HEK293 (cell line): ENCODE data around the gene TLE2.

Source experiments
- CTCF ChIA-PET: fragments of 350-600 bp; formaldehyde crosslinking; extraction: SDS; loops from one replicate; lab custom pipeline; 2021; ENCODE audit warnings: antibody characterized with exemption; lab: Yijun Ruan, JAX
- POLR2A ChIA-PET: fragments of 300-600 bp; formaldehyde crosslinking; extraction: SDS; loops from one replicate; lab custom pipeline; 2020; ENCODE audit warnings: antibody characterized with exemption, inconsistent platforms; lab: Yijun Ruan, JAX
- H3K27ac ChIP-seq: fragments of 200-500 bp; sonication (Bioruptor generic); 2 replicates; pipeline ENCODE4 v1.5.1; 2014; ENCODE audit warnings: low read depth, low read length, control low read depth, inconsistent platforms; ENCODE audit errors: extremely low read depth
- H3K36me3 ChIP-seq, 2 experiments: fragments of 200-500 bp in 1 of 2; sonication (Bioruptor generic) in 1 of 2; 1 replicate in 1 of 2; 2 replicates in 1 of 2; pipeline ENCODE4 v1.5.1; 2014 to 2017; ENCODE audit warnings: inconsistent platforms in 2 of 2, low read length in 2 of 2; ENCODE audit not compliant: control insufficient read depth in 2 of 2, insufficient read depth in 1 of 2
- H3K4me1 ChIP-seq: fragments of 200-500 bp; sonication (Bioruptor generic); 2 replicates; pipeline ENCODE4 v1.5.1; 2014; ENCODE audit warnings: mild to moderate bottlenecking, low read length, inconsistent platforms; ENCODE audit not compliant: control insufficient read depth, insufficient read depth
- H3K4me3 ChIP-seq: 2 replicates; pipeline ENCODE4 v1.5.1; 2011; ENCODE audit warnings: low read depth, mild to moderate bottlenecking, control low read depth, low read length, moderate library complexity
- H3K9me3 ChIP-seq: fragments of 200-500 bp; sonication (Bioruptor generic); 2 replicates; pipeline ENCODE4 v1.5.1; 2014; ENCODE audit warnings: low read depth, low read length, inconsistent platforms; ENCODE audit not compliant: control insufficient read depth, insufficient read depth
- GLI4 ChIP-seq: fragments of 450-650 bp; formaldehyde crosslinking; IDR thresholded peaks from 2 replicates; pipeline ENCODE4 v1.5.1; 2016; ENCODE audit warnings: missing biosample characterization, missing genetic modification characterization
- GLIS1 ChIP-seq: fragments of 450-650 bp; formaldehyde crosslinking; IDR thresholded peaks from 2 replicates; pipeline ENCODE4 v1.5.1; 2016; ENCODE audit warnings: missing biosample characterization, missing genetic modification characterization
- KLF1 ChIP-seq: fragments of 450-650 bp; formaldehyde crosslinking; IDR thresholded peaks from 2 replicates; pipeline ENCODE4 v1.5.1; 2016; ENCODE audit warnings: missing biosample characterization, missing genetic modification characterization
- MEIS1 ChIP-seq: sonication (generic); formaldehyde crosslinking; IDR thresholded peaks from 2 replicates; pipeline ENCODE4 v1.8.1; 2022; ENCODE audit warnings: missing genetic modification reagents, mild to moderate bottlenecking, borderline replicate concordance
- SCRT1 ChIP-seq: fragments of 450-650 bp; formaldehyde crosslinking; IDR thresholded peaks from 2 replicates; pipeline ENCODE4 v1.5.1; 2016; ENCODE audit warnings: missing biosample characterization, missing genetic modification characterization, borderline replicate concordance
- SP2 ChIP-seq: fragments of 450-650 bp; formaldehyde crosslinking; IDR thresholded peaks from 2 replicates; pipeline ENCODE4 v1.5.1; 2016; ENCODE audit warnings: missing biosample characterization, missing genetic modification characterization
- ZNF16 ChIP-seq: fragments of 450-650 bp; formaldehyde crosslinking; IDR thresholded peaks from 2 replicates; pipeline ENCODE4 v1.5.1; 2016; ENCODE audit warnings: low read depth, missing biosample characterization, missing genetic modification characterization
- ZNF169 ChIP-seq: fragments of 450-650 bp; formaldehyde crosslinking; IDR thresholded peaks from 2 replicates; pipeline ENCODE4 v1.5.1; 2016; ENCODE audit warnings: missing biosample characterization, missing genetic modification characterization
- ZNF2 ChIP-seq: fragments of 450-650 bp; formaldehyde crosslinking; IDR thresholded peaks from 2 replicates; pipeline ENCODE4 v1.5.1; 2016; ENCODE audit warnings: missing biosample characterization, missing genetic modification characterization
- ZNF24 ChIP-seq: fragments of 450-650 bp; formaldehyde crosslinking; IDR thresholded peaks from 2 replicates; pipeline ENCODE4 v1.5.1; 2016; ENCODE audit warnings: missing biosample characterization, missing genetic modification characterization
- ZNF292 ChIP-seq: fragments of 450-650 bp; formaldehyde crosslinking; IDR thresholded peaks from 2 replicates; pipeline ENCODE4 v1.5.1; 2016; ENCODE audit warnings: low read depth, missing biosample characterization, missing genetic modification characterization, borderline replicate concordance
- ZNF394 ChIP-seq: fragments of 450-650 bp; formaldehyde crosslinking; IDR thresholded peaks from 2 replicates; pipeline ENCODE4 v1.5.1; 2016; ENCODE audit warnings: missing biosample characterization, missing genetic modification characterization, mild to moderate bottlenecking, moderate library complexity, borderline replicate concordance
- ZNF510 ChIP-seq: fragments of 450-650 bp; formaldehyde crosslinking; IDR thresholded peaks from 2 replicates; pipeline ENCODE4 v1.5.1; 2018; ENCODE audit warnings: mild to moderate bottlenecking, missing genetic modification characterization, missing biosample characterization; ENCODE audit not compliant: insufficient replicate concordance
- ZNF514 ChIP-seq: fragments of 450-650 bp; formaldehyde crosslinking; IDR thresholded peaks from 2 replicates; pipeline ENCODE4 v1.5.1; 2016; ENCODE audit warnings: missing biosample characterization, missing genetic modification characterization
- ZNF530 ChIP-seq: fragments of 450-650 bp; formaldehyde crosslinking; IDR thresholded peaks from 2 replicates; pipeline ENCODE4 v1.5.1; 2016; ENCODE audit warnings: low read depth, missing biosample characterization, missing genetic modification characterization
- ZNF561 ChIP-seq: fragments of 450-650 bp; IDR thresholded peaks from 2 replicates; pipeline ENCODE4 v1.5.1; 2018; ENCODE audit warnings: missing biosample characterization, missing genetic modification characterization, borderline replicate concordance
- ZNF610 ChIP-seq: fragments of 450-650 bp; formaldehyde crosslinking; IDR thresholded peaks from 2 replicates; pipeline ENCODE4 v1.5.1; 2016; ENCODE audit warnings: missing biosample characterization, missing genetic modification characterization, borderline replicate concordance
- ZNF658 ChIP-seq: fragments of 450-650 bp; formaldehyde crosslinking; IDR thresholded peaks from 2 replicates; pipeline ENCODE4; 2016; ENCODE audit warnings: missing biosample characterization, missing genetic modification characterization
- ZNF660 ChIP-seq: fragments of 450-650 bp; IDR thresholded peaks from 2 replicates; pipeline ENCODE4 v1.5.1; 2018; ENCODE audit warnings: missing biosample characterization, mild to moderate bottlenecking, missing genetic modification characterization
- ZNF777 ChIP-seq: fragments of 450-650 bp; formaldehyde crosslinking; IDR thresholded peaks from 2 replicates; pipeline ENCODE4 v1.5.1; 2017; ENCODE audit warnings: missing biosample characterization, missing genetic modification characterization, borderline replicate concordance
- ZNF830 ChIP-seq: fragments of 450-650 bp; IDR thresholded peaks from 2 replicates; pipeline ENCODE4 v1.5.0; 2018; ENCODE audit warnings: missing biosample characterization, missing genetic modification characterization, low read depth, mild to moderate bottlenecking, moderate library complexity
- TF ChIP-seq, protein P1 (sequence below): fragments of 450-650 bp; formaldehyde crosslinking; IDR thresholded peaks from 2 replicates; pipeline ENCODE4 v1.5.1; 2016; ENCODE audit warnings: missing biosample characterization, missing genetic modification characterization
- TF ChIP-seq, protein P2 (sequence below): fragments of 450-650 bp; formaldehyde crosslinking; IDR thresholded peaks from 2 replicates; pipeline ENCODE4 v1.5.1; 2016; ENCODE audit warnings: missing biosample characterization, missing genetic modification characterization

Gene TLE2

DNA sequence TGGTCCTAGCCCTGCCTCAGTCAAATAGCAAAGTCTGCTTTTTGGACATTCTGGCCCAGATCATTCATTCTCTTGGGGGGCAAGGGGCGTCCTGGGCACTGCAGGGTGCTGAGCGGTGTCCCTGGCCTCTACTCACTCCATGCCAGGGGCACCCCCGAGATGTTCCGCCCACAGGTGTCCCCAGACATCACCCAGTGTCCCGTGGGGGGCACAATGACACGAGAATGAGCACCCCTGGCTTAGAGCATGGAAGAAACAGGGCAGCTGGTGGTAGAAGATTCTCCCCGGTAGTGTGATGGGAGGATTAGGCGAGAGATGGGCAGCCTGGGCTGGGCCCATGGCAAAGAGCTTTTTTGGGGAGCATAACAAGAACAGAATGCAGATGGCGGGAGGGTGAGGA is 38.5 kb upstream of the TLE2 start:
- CTCF ChIA-PET = interaction anchor here (1.8 kb wide), 1 partner anchor 36 kb away, joined by 3 read pairs; no protein-coding TSS in a partner anchor
- POLR2A ChIA-PET = no interaction called here
- Histone ChIP-seq H3K4me3 (no peak overlapping the region), H3K4me1 (peaks cover 3% of the 10 kb centered on the region), H3K27ac (no peak overlapping the region), H3K36me3 (no peaks in the 10 kb centered on the region), H3K9me3 (no peaks in the 10 kb centered on the region)
- TF ChIP-seq GLI4 (tag by site-specific recombination) (no peak), ZNF830 (tag by site-specific recombination) (no peak), ZNF660 (no peak), KLF1 (no peak), ZNF394 (tag by site-specific recombination) (no peak), ZNF561 (tag by site-specific recombination) (no peak), ZNF169 (tag by site-specific recombination) (no peak), GLIS1 (tag by site-specific recombination) (no peak), ZNF530 (tag by site-specific recombination) (no peak), ZNF777 (no peak), ZNF514 (tag by site-specific recombination) (no peak), ZNF292 (tag by site-specific recombination) (no peak), SCRT1 (no peak), MEIS1 (CRISPR knock-in tag) (no peak), ZNF510 (no peak), SP2 (tag by site-specific recombination) (no peak), ZNF24 (tag by site-specific recombination) (no peak), ZNF610 (no peak), ZNF2 (no peak)
- TF ChIP-seq, protein P1, sequence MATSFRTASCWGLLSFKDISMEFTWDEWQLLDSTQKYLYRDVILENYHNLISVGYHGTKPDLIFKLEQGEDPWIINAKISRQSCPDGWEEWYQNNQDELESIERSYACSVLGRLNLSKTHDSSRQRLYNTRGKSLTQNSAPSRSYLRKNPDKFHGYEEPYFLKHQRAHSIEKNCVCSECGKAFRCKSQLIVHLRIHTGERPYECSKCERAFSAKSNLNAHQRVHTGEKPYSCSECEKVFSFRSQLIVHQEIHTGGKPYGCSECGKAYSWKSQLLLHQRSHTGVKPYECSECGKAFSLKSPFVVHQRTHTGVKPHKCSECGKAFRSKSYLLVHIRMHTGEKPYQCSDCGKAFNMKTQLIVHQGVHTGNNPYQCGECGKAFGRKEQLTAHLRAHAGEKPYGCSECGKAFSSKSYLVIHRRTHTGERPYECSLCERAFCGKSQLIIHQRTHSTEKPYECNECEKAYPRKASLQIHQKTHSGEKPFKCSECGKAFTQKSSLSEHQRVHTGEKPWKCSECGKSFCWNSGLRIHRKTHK (tag by site-specific recombination) = no peak

DNA sequence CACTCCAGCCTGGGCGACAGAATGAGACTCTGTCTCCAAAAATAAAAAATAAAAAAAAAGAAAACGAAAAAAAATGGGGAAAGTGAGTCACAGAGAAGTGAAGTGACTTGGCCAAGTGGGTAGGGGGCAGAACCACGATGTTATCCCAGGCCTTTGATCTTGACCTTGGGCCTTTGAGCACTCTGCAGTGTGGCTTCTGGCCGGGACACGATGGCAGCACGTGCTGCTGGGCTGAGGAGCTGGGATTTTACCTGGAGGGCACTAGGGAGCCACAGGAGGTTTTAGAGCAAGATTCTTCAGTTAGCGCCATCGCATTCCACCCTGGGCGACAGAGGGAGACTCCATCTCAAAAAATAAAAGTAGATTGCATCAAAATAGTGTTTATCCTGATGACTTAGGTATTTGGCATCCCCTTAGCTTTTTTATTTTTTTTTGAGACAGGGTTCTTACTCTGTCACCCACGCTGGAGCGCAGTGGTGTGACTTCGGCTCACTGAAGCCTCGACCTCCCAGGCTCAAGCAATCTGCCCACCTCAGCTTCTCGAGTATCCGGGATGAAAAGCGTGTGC is 37.5 kb upstream of the TLE2 start:
- no peaks in the 10 kb centered on the region for H3K36me3 ChIP-seq
- H3K27ac ChIP-seq = no peak overlapping the region
- H3K4me3 ChIP-seq = no peak overlapping the region
- CTCF ChIA-PET = interaction anchor here (0.8 to 1.8 kb wide), 2 partner anchors 9 to 37 kb away, joined by 3 to 4 read pairs; no protein-coding TSS in a partner anchor
- H3K4me1 ChIP-seq = peaks cover 3% of the 10 kb centered on the region
- TF ChIP-seq ZNF16 (tag by site-specific recombination) (peak; percentile 84; the same call in 1 of the 2 replicates), ZNF658 (no peak)
- TF ChIP-seq, protein P2, sequence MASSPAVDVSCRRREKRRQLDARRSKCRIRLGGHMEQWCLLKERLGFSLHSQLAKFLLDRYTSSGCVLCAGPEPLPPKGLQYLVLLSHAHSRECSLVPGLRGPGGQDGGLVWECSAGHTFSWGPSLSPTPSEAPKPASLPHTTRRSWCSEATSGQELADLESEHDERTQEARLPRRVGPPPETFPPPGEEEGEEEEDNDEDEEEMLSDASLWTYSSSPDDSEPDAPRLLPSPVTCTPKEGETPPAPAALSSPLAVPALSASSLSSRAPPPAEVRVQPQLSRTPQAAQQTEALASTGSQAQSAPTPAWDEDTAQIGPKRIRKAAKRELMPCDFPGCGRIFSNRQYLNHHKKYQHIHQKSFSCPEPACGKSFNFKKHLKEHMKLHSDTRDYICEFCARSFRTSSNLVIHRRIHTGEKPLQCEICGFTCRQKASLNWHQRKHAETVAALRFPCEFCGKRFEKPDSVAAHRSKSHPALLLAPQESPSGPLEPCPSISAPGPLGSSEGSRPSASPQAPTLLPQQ (tag by site-specific recombination) = no peak
- no peaks in the 10 kb centered on the region for H3K9me3 ChIP-seq
- POLR2A ChIA-PET = no interaction called here
